Renal cortex interstitium (tissue), 15 donors: ENCODE measurements around the gene GRIA4. TPM values are rescaled to one million over a fixed set of nuclear protein-coding genes. Genes with fewer than 3 reads are reported as not detected.
A peak's percentile ranks its signal among the peaks of the same experiment; 100 is the strongest.

Source experiments
- DNase-seq, 11 donors: peaks; one replicate each; pipeline ENCODE4 v3.0.0-alpha.2; 2013; ENCODE audit warnings: low read depth in 9 of 11, low spot score in 4 of 11; ENCODE audit errors: extremely low read depth in 1 of 11
- long read RNA-seq, 16 experiments: transcript quantifications; one replicate each; lab custom pipeline, GENCODE V29; 2026
- polyA plus RNA-seq, 3 donors: library from polyadenylated mRNA; unstranded; fragments of 120-200 nt; gene quantifications; one replicate each; pipeline ENCODE4 v1.2.1, GENCODE V29; 2013; ENCODE audit not compliant: insufficient read length in 3 of 3

Gene GRIA4
- 1 to 10 TPM in 1 of 3 donors, under 1 TPM in 2; 0.38 to 1.0 (median 0.95) TPM for polyA plus RNA-seq
- long read RNA-seq, donor 1, result 0 reads
- long read RNA-seq, donor 2, partial matches to known transcripts, result 0 of 1 reads
- long read RNA-seq, donor 2, other reads (novel, unspliced or antisense), result 0 of 1 reads
- long read RNA-seq, donor 3, partial matches to known transcripts, result 0 of 1 reads
- long read RNA-seq, donor 3, other reads (novel, unspliced or antisense), result 0 of 1 reads
- long read RNA-seq, donor 4, result 0 reads
- long read RNA-seq, donor 5, result 0 reads
- long read RNA-seq, donor 6, result 0 reads
- long read RNA-seq, donor 7, result 0 reads
- long read RNA-seq, donor 8, result 0 reads
- long read RNA-seq, donor 9, result 0 reads
- long read RNA-seq, donor 10, result 0 reads
- long read RNA-seq, donor 11, result 0 reads
- long read RNA-seq, donor 12, result 0 reads
- long read RNA-seq, donor 13, result 0 reads
- long read RNA-seq, donor 14, partial matches to known transcripts, result 0 of 1 reads
- long read RNA-seq, donor 14, other reads (novel, unspliced or antisense), result 0 of 1 reads
- long read RNA-seq, donor 15, result 0 reads
- long read RNA-seq, donor 16, result 0 reads

GRCh38 chr11:105609832-105610781 lies at the start of gene GRIA4:
Gene GRIA4 (plus strand): TSS chr11:105610073. CDS start chr11:105610998, 925 bp downstream.
- peak in 3 of 11 donors; percentile 9 to 29 (median 19) for DNase-seq

GRCh38 chr11:105573091-105573490 lies 36.8 kb upstream of the GRIA4 start:
- DNase-seq, result no peak

DNA sequence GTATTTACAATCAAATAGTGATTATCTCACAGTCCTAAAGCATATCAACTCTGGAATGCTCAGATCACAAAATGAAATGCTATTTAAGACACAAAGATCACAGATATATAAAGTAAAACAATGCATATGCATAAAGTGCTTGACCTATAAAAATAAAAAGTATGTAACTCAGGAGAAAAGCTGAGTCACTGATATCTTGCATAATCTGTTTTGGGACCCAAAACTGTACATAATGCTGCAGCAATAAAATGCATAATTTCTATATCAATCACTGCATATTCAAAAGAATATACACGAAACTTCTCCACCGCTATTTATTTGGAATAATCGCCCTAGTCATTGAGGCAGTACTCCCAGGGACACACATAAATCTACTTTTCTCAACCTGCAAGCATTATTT lies 34.9 kb upstream of the GRIA4 start:
- no peak for DNase-seq

GRCh38 chr11:105577641-105578040 lies 32.2 kb upstream of the GRIA4 start:
- DNase-seq, result no peak

DNA sequence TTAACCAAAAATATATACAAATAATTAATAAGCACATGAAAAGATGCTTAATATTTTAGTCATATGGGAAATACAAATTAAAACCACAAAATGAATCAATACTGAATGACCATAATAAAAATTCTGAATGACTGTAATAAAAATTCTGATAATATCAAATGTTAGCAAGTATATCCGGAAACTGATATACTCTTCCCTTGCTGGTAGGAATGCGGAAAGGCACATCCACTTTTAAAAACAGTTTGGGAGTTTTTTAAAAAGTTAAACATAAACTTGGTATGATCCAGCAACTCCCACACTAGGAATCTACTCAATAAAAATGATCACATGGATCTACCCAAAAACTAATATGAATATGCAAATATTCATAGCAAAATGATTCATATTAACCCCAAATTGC lies 30.8 kb upstream of the GRIA4 start:
- DNase-seq, result no peak

DNA sequence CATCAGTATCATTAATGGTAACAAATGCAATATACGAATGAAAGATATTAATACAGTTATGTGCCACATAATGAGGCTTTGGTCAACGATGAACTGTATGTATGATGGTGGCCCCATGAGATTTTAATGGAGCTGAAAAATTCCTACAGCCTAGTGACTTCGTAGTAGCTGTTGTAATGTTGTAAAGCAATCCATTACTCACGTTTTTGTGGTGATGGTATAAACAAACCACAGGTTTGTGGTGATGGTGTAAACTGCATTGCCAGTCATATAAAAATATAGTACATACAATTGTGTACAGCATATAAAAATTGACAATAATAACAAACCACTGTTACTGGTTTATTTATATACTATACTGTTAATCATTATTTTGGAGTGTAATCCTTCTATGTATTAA lies 27.4 kb upstream of the GRIA4 start:
- DNase-seq, result no peak

DNA sequence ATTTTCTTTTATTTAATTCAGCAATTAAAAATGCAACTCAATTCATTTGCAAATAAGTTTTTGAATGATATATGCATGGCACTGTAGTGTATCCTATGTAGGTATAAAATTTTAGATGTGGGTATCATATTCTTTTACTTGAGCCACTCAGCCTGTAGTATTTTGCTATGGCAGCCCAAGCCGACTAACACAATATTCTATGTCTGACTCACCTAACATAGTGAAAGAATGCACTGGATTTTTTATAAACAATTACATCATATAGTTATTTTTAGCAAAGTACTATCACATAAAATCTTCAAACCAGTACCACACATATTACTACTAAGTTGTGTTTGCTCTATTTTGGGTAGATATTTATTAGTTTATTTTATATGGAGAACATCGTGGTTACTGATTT lies 21.9 kb upstream of the GRIA4 start:
- DNase-seq, result no peak

DNA sequence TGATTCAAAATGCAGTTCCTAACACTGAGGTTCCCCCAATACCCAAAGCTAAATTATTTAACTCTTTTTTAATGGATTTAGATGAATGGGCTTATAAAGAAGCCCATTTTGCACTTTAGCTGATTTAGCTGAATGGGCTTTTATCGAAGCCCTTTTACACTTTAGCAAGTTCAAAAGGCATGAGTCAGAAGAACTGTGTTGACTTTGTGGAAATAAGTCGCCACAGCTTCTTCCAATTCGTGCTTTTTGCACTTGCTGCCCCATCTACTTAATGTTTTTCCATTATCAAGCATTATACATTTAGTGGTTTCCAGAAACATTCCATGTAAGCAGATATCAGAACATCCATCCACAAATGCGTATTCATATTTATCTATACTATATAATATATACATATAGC lies 20.5 kb upstream of the GRIA4 start:
- DNase-seq, result no peak

DNA sequence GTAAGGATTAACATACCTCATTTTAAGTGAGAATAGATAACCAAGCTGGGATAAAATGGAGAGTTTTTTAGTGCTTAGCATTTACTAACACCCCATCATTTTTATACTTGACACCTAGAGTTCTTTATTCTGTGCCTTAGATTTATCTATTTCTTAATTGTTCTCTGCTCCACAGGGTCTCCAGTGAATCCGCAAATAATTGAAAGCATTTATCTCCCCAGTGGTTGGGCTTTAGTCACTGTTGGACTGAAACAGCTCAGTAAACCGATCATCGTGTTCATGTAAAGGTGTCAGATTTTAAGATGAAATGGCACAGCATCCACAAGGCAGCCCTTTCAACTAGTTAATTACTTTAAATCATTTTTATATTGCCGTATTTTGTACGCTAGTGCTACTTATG lies 17.8 kb upstream of the GRIA4 start:
- DNase-seq, result no peak

DNA sequence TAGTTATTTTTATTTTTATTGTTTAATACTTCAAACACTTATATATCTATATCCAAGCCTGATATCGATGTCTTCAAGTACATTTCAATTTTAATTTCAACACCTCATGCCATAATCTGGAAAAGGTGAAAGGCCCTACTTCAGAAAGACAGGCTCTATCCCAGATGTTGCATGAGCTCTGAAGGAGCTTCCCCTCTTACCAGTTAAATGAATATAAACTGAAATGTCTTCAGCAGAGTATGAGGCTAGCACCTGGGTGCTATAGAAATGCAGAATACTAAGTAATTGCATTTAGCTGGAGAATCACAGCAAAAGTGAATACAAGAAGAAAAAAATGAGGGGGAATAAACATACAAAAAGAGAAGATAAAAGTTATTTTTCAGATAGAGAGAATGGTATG lies 11.5 kb upstream of the GRIA4 start:
- DNase-seq, result no peak

- no peak for DNase-seq
Observed at GRCh38 chr11:105603156-105603555, 6.7 kb upstream of the GRIA4 start.

DNA sequence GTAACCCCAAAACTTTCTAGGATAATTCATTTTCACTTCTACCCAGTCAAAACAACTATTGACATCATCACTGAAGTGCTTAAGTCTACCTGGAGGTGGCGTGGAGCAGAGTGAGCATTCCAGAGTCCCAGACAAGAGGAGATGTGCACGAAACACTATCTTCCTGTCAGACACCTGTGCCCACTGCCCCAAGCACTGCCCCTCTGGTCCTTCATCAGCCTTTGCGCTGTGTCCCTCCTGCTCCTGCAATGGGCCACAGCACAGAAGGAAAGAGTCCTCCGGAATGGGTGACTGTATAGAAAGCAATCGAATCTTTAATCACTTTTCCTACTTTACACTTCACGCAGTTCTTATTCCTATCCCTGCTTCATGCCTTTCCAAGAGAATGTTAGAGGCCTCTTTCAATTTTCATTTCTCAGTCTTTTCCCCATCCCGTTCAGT lies 512 bp upstream of the GRIA4 start:
- DNase-seq, result no peak

DNA sequence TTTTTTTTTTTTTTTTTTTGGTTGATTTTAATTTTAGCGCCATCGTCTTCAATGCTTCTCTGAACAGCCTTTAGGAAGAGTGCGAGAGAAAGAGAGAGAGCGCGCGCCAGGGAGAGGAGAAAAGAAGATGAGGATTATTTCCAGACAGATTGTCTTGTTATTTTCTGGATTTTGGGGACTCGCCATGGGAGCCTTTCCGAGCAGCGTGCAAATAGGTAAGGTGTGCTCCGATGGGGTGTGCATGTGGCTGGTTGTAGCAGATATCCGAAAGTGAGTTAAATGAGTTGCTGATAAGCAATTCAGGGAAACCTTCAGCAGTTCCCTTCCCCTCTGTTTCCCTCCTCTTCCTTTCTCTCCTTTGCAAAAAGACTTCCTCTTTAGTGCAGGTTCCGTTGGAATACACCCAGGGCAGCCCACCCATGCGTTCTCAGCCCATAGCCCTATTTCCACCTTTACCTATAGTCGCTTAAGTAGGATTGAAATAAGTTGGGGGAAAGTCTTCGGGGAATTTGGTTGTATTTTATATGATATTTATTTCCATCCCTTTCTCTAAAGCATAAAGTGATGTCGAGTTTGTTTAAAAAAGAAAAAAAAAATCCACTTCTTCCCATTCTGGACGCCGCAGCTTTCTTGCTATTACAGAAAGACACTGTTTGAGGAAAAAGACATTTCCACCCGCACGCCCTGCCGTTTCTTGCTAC lies 1.1 kb downstream of the GRIA4 start:
- no peak for DNase-seq

DNA sequence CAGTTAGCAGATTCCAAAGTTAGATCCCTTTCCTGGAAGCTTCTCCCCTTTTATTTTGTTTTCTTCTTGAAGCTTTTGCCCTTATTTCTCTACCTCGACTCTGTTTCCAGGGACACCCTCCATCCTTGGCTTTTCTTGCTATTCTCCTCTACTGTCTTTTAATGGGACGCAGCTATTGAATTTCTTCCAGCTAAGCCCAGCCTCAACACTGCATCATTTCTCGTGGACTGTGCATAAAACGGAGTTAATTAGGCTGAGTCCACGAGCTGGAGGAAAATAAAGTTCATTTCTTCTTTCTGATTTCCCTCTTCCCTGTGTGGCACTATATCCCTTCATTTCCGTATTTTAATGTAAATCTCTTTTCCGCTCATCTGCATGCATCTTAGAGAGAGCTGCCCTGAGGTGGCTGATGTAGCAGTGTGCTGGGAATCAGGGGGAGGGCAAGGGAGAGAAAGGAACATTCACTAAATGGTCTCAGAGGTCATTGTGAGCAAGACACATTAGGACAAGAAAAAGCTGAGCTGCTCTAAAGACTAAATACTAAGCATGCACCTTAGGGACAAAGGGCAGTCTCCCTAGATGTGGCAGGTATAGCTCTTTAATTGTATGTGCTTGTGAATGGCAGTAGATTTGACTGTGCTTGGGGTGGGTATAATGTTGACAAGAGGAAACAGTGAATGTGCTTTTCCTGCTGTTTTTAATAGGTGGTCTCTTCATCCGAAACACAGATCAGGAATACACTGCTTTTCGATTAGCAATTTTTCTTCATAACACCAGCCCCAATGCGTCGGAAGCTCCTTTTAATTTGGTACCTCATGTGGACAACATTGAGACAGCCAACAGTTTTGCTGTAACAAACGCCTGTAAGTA lies 1.9 kb downstream of the GRIA4 start:
- DNase-seq, result no peak

DNA sequence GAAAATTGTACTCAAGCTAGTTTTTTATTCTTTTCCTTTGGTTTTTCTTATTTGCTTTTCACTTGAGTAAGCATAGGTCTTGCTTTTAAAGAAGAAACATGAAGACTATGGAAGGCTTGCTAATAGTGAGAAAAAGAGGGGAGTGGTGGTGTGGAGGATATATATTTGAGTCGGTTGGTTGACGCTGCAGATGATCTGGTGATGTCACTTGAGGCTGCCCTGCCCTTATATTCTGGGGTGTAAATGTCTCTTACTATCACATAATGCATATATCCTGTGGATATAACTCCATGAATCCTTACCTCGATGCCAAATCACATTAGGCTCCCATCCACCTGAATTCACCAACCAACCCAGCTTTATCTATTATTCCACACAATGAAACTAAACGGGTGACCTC lies 2.9 kb downstream of the GRIA4 start:
- DNase-seq, result no peak

DNA sequence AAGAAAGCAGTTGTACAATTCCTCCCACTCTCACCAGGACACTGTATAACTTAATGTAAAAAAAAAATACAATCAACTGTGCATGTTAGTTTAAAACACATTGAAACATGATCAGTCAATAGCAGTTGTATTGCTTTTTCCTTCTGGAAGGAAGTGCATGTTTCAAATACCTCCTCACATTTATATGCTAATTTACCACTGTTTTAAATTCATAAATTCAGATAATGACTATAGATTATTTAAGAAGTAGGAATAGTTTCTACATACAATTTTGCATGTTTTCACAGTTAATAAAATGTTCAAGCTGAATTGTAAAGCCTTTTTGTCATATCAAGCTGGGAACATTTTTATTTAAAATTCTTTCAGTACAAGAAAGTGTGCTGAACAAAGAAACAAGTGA lies 3.3 kb downstream of the GRIA4 start:
- no peak for DNase-seq

- DNase-seq, result no peak
Observed at GRCh38 chr11:105618343-105618955, 8.6 kb downstream of the GRIA4 start.

DNA sequence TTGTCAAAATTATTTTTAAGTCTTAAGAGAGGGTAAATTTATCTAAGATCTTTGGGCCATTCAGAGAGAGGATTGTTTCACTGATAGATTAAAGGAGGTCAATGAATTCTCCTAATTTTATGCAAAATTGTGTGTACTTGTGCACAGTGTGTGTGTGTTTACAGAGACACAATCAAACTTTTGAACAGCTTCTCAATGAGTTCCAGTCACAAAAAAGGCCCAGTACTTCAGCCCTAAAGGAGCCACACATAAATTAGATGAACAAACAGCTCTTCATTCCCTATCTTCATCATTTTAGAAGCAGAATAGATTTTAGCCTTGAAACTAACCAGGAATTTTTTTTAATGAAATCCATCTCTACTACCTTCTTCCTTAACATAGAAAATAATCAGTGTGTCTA lies 9.7 kb downstream of the GRIA4 start:
- DNase-seq, result no peak
